ENCODE results near the gene CCDC171.

Gene CCDC171

GRCh38 chr9:15552636-15553527, at the start of gene CCDC171:
Gene CCDC171 (plus strand): TSS chr9:15553043. CDS start chr9:15564089, 11,046 bp downstream.
- no peak for TF ChIP-seq CTCF (IDR thresholded peaks at IDR 0.05; ENCODE audit: low read depth, low read length)
- peak within 1 kb of the TSS; percentile 74 for H3K4me3 ChIP-seq (ENCODE audit: low read depth, low read length)
- peak; percentile 97 for DNase-seq
- no peaks in the 10 kb centered on the region for H3K9me3 ChIP-seq (ENCODE audit: severe bottlenecking)
- no peaks in the 10 kb centered on the region for H3K27me3 ChIP-seq (ENCODE audit: insufficient read depth, low read depth, severe bottlenecking)
- no peaks in the 10 kb centered on the region for H3K36me3 ChIP-seq
- peak within 1 kb of the TSS; percentile 74 for H3K27ac ChIP-seq

GRCh38 chr9:15505921-15506320, 46.9 kb upstream of the CCDC171 start:
- Histone ChIP-seq H3K27me3 (ENCODE audit: insufficient read depth, low read depth, severe bottlenecking) (no peaks in the 10 kb centered on the region), H3K27ac (no peak overlapping the region), H3K4me3 (ENCODE audit: low read depth, low read length) (no peak overlapping the region), H3K9me3 (ENCODE audit: severe bottlenecking) (no peaks in the 10 kb centered on the region), H3K36me3 (peaks cover 90% of the 10 kb centered on the region)
- no peak for DNase-seq
- no peak for TF ChIP-seq CTCF (IDR thresholded peaks at IDR 0.05; ENCODE audit: low read depth, low read length)

- no peaks in the 10 kb centered on the region for H3K27me3 ChIP-seq (ENCODE audit: insufficient read depth, low read depth, severe bottlenecking)
- TF ChIP-seq CTCF (IDR thresholded peaks at IDR 0.05; ENCODE audit: low read depth, low read length): no peak
- no peaks in the 10 kb centered on the region for H3K9me3 ChIP-seq (ENCODE audit: severe bottlenecking)
- DNase-seq: peak; percentile 76
- peak overlapping the region; percentile 100 for H3K27ac ChIP-seq
- H3K36me3 ChIP-seq: peaks cover 53% of the 10 kb centered on the region
- peak overlapping the region; percentile 95 for H3K4me3 ChIP-seq (ENCODE audit: low read depth, low read length)
These were observed 42.7 kb upstream of the CCDC171 start for GRCh38 chr9:15509931-15510788.

- Histone ChIP-seq H3K4me3 (ENCODE audit: low read depth, low read length) (peak within 1 kb of the TSS; percentile 95), H3K36me3 (peaks cover 45% of the 10 kb centered on the region), H3K27me3 (ENCODE audit: insufficient read depth, low read depth, severe bottlenecking) (no peaks in the 10 kb centered on the region), H3K27ac (peak within 1 kb of the TSS; percentile 100), H3K9me3 (ENCODE audit: severe bottlenecking) (no peaks in the 10 kb centered on the region)
- peak; percentile 84 for DNase-seq
- no peak for TF ChIP-seq CTCF (IDR thresholded peaks at IDR 0.05; ENCODE audit: low read depth, low read length)
These were observed 41.9 kb upstream of the CCDC171 start, which contains the start of gene PSIP1 for GRCh38 chr9:15510789-15511575. Gene PSIP1 (minus strand): TSS chr9:15510970. CDS start chr9:15510188, 782 bp downstream.

- Histone ChIP-seq H3K27ac (peak overlapping the region; percentile 100), H3K4me3 (ENCODE audit: low read depth, low read length) (no peak overlapping the region), H3K27me3 (ENCODE audit: insufficient read depth, low read depth, severe bottlenecking) (no peaks in the 10 kb centered on the region), H3K36me3 (peaks cover 32% of the 10 kb centered on the region), H3K9me3 (ENCODE audit: severe bottlenecking) (no peaks in the 10 kb centered on the region)
- TF ChIP-seq CTCF (IDR thresholded peaks at IDR 0.05; ENCODE audit: low read depth, low read length): no peak
- no peak for DNase-seq
These were observed 40.6 kb upstream of the CCDC171 start for GRCh38 chr9:15512204-15512603.

All from WERI-Rb-1 (cell line).